Smooth muscle cell of bladder (primary cell): Measurements from ENCODE around the gene SLC5A12. TPM values are rescaled to one million over a fixed set of nuclear protein-coding genes. Genes with fewer than 3 reads are reported as not detected.

Source experiments
- total RNA-seq: library from RNA; depleted of rRNA; stranded (reverse); fragments of >200 nt; gene quantifications from 2 replicates; pipeline ENCODE4 v1.2.3, GENCODE V29; 2014

The SLC5A12 gene
- total RNA-seq, result 0.09 and 0.14 TPM in 2 replicates

GRCh38 chr11:26721948-26722475, at the start of gene SLC5A12:
Gene SLC5A12 (minus strand): TSS chr11:26722060. CDS start chr11:26721714, 346 bp downstream.

Other genes starting within 250 kb of the SLC5A12 start
- gene MUC15, start 149.8 kb downstream of the SLC5A12 start, total RNA-seq, result not detected in 2 replicates